Stimulated activated CD4-positive, alpha-beta T cell treated with anti-CD3 and anti-CD28 coated beads, Interleukin-12 subunit alpha, Interleukin-12 subunit beta, amount 100 ng/mL, for 24 hours (primary cell): Measurements from ENCODE around the gene MKLN1.
"Not testable (repeated sequence)": the region's sequence is repeated elsewhere in the genome, so short reads cannot be mapped to it uniquely, and the experiment has no call there.

Experiments
- DNase-seq, 2 experiments: peaks; one replicate each; pipeline ENCODE4 v3.0.0-alpha.2; 2020; ENCODE audit warnings: low read depth in 2 of 2

The MKLN1 gene

GRCh38 chr7:131312838-131313237 lies 14.8 kb upstream of the MKLN1 start:
- no peak for DNase-seq

- DNase-seq: no peak
Measured at GRCh38 chr7:131320603-131321002, 7.1 kb upstream of the MKLN1 start.

GRCh38 chr7:131321656-131322055 lies 6.0 kb upstream of the MKLN1 start:
- no peak for DNase-seq

DNA sequence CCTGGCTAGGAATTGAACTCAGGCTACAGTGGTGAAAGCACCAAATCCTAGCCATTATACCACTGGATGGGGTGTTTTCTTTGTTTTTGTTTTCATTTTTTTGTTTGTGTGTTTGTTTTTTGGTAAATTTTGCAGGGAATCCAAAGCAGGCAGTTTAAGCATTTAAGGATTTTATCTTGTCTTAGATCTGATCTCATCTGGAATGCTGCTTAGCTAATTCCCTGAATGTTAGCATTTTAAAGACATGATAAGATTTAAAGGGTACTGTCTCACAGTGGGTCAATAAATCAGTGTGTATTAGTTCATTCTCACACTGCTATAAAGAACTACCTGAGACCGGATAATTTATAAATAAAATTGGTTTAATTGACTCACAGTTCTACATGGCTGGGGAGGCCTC lies 5.6 kb upstream of the MKLN1 start:
- DNase-seq: no peak

GRCh38 chr7:131322861-131323260 lies 4.8 kb upstream of the MKLN1 start:
- DNase-seq: no peak

GRCh38 chr7:131325179-131325840 lies 2.4 kb upstream of the MKLN1 start:
- DNase-seq: no peak

GRCh38 chr7:131326576-131326975 lies 1.1 kb upstream of the MKLN1 start:
- DNase-seq: no peak

DNA sequence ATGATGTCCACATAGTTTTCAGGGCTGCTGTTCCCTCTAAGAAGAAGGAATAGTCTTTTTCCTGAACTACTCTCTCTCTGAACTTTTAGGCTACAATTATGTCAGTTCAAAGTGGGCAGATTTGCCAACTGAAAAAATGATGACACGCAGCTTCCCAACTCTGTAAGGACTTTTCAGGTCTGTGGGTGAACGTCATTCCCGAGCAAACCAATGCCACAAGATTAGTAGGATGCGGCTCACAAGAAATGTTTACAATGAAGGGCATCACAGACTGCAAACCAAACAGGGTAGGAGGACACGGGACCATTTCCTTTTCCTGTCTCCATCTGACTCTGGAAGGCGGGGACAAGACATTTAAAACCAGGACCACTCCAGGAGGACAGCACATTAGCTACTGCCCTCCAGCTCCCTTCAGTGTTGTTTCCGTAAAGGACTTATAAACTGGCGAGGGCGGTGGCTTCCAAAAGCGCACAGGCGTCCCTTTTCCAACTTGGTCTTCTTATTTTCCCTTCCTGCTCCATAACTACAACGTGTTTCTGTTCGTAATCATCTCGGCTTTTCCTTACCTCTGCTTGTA lies 539 bp upstream of the MKLN1 start:
- DNase-seq: no peak

DNA sequence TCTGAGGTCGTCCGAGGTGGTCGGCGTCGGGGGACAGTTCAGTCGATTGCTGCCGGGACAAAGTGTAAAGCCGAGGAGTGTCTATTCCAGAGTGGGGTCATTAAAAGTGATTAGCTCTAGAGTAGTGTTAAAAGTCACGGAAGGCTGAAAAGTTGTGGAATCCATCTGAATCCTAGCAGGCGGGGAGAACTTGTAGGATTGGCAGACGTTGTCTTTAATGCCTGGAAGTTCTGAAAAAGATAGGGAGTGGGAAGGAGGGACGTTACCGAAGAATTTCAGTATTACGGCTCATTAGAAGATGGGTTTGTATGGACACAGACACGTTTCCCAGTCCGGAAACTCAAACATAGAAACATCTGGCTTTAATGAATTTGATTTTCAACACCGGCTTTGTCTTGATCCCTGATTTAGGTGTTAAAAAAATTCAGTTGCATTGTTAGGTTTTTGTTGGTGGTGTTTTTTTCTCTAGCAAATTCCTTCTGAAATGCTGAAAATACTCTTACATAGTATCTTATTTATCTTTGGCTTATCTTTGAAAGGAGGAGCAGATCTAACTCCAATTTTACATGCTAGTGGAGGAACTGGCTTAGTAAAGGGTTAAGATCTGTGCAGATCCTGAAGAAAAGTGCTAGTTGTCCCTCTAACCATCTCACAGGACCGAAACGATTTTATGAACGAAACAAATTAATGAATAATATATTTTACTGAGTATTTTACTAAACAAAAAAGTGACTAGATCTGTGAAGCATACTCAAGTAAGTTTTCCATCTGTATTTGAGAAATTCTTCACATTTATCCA lies 900 bp downstream of the MKLN1 start:
- no peak for DNase-seq

GRCh38 chr7:131329176-131329570 lies 1.5 kb downstream of the MKLN1 start:
- no peak for DNase-seq

DNA sequence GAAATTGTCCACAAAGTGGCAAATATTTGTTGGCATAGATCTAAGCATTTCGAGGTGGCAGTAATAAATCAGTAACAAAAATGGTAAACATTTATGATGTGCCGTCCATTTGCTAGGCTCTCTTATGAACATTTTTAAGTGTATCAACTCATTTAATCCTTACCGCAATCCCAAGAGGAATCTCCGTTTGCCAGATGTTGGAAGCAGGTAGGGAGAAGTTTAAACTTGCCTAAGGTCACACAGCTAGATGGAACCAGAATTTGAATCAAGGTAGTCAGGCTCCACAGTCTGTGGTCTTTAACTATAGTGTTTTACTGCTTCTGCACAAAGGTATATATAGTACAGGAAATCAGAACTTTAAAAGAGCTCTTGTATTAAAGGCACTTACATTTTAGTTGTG lies 2.6 kb downstream of the MKLN1 start:
- no peak for DNase-seq

DNA sequence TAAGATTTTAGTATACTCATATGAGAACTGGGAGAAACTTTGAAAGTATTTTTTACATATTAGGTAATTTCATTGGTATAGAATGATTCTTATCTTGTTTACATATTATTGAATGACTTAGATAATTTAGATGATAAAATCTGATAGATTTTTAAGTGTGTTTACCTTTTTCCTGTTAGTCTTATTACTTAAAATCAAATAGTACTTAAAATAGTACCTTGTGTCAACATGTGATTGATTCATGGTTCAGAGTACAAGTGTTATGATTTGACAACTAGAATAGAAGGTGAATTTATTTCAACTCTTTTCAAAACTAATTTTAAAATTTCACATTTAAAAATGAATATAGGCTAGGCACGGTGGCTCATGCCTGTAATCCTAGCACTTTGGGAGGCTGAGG lies 4.1 kb downstream of the MKLN1 start:
- DNase-seq: no peak

GRCh38 chr7:131332729-131333128 lies 5.1 kb downstream of the MKLN1 start:
- DNase-seq: not testable (repeated sequence)

DNA sequence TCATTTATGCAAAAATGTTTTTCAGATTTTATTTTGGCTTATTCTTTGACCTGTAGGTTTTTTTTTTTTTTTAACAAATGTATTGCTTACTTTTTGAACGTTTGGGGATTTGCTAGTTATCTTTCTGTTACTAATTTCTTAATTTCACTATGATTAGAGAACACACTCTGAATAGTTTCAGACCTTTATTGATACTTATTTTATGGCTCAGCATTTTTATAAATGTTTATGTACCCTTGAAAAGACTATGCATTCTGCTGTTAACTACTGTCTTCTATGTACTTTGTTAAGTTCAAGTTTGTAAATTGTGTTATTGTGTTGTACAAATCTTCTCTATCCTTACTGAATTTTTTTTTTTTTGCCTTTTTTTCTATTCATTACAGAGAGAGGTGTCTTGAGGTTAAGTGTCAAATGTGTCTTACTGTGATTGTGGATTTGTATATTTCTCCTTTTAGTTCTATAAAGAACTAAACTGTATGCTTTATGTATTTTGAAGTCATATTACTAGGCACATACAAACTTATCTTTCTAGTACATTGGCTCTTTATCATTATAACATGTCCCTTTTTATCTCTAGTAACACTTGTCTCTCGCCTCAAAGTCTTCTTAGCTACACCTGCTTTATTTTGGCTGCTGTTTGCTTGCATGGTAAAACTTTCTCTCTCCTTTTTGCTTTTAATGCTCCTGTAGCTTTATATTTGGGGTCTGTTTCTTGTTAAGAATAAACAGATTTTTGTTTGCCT lies 8.1 kb downstream of the MKLN1 start:
- no peak for DNase-seq

DNA sequence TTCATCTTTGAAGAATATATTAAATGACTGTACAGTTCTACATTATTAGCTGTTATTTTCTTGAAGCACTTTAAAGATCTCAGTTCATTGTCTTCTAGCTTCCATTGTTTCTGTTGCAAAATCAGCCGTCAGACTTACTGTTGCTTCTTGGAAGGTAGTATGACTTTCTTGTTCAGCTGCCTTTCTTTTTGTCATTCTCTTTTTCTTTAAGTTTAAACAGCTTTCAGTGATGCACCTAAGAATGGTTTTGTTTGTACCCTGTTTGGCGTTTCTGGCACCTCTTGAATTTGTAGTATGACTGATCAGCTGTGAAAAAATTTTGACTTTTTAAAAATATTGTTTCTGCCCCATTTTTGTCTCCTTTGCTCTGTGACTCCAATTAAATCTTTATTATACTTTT lies 9.3 kb downstream of the MKLN1 start:
- no peak for DNase-seq

DNA sequence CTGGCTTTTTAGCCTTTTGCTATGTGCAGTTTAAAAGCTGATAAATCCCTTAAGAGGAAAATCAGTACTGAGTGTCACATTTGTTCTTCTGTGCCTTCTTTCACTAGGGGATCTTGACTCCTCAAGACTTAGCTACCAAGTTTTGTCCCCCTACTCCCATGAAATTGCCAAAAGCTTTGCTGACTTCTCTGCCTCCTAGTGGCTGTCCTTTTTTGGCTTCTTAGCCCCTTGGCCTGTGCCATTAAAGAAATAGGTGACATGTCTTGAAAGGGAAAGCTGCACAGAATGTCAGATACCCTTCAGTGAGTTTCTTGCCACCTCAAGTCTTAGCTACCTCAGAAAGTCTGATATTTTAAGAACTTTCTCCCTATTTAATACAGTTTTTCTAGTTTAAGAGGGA lies 10.5 kb downstream of the MKLN1 start:
- DNase-seq: no peak

GRCh38 chr7:131338691-131339390 lies 11.2 kb downstream of the MKLN1 start:
- DNase-seq: no peak

GRCh38 chr7:131341690-131342089 lies 14.0 kb downstream of the MKLN1 start:
- DNase-seq: no peak

DNA sequence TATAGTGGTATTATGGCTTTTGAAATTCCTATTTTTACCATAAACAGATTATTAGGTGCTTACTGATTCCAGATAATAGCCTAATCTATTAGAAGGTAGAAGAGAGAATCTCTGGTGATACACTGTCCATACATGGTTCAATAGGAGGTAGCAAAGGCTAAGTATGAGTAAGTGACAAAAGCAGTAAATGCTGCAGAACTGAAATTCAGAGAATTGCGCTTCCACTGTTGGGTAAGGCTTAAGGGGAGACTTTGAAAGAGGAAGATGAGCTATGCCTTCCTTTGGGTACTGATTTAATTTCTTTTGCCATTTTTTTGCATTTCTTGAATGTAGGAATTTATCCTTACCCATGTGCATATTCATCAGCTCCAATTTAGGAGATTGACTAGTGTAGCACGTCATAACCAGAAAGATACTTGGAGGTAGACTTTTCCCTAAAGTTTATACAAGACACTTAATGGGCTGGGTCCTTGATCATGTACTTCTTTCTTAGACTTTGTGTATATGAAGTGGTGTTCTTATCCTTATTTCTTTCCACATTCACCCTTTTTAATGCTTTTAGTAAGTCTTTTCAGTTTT lies 15.3 kb downstream of the MKLN1 start:
- no peak for DNase-seq

- no peak for DNase-seq
Measured at GRCh38 chr7:131346885-131347592, 19.4 kb downstream of the MKLN1 start.

- DNase-seq: no peak
Measured at GRCh38 chr7:131352032-131352431, 24.4 kb downstream of the MKLN1 start.
